Tibial nerve (tissue), 3 donors: ENCODE measurements around the gene JMJD1C.

ENCODE experiments used
- POLR2A ChIP-seq, 2 donors: fragments of 450-650 bp; IDR thresholded peaks; one replicate each; pipeline ENCODE4 v1.6.1; 2017; ENCODE audit warnings: antibody characterized with exemption in 2 of 2, mild to moderate bottlenecking in 2 of 2, moderate library complexity in 2 of 2
- TF ChIP-seq, protein P1 (sequence below), 5 experiments: fragments of 200-600 bp in 3 of 5; fragments of 450-650 bp in 2 of 5; sonication (generic) in 3 of 5; IDR thresholded peaks; one replicate each; pipeline ENCODE4 v1.5.1; 2016 to 2019; ENCODE audit warnings: antibody characterized with exemption in 5 of 5, mild to moderate bottlenecking in 3 of 5, moderate library complexity in 2 of 5

DNA sequence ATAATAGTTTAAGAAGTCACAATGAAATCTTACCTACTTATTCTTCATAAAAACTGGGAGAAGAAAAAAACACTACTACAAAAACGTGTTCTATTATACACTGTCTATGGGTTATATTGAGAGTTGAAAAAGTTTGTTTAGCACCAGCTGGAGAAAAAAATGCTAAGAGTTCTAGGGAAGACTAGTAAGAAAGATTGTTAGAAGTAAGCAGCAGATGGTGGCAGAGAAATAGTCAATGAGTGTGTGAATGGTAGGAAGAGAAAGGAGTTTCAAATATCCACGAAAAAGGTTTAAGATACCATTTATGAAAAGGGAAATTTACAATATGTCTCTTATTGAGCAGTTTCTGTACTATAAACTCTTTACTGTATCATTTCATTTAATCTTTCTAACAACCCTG, 208.0 kb downstream of the JMJD1C start:
- TF ChIP-seq, protein P1, sequence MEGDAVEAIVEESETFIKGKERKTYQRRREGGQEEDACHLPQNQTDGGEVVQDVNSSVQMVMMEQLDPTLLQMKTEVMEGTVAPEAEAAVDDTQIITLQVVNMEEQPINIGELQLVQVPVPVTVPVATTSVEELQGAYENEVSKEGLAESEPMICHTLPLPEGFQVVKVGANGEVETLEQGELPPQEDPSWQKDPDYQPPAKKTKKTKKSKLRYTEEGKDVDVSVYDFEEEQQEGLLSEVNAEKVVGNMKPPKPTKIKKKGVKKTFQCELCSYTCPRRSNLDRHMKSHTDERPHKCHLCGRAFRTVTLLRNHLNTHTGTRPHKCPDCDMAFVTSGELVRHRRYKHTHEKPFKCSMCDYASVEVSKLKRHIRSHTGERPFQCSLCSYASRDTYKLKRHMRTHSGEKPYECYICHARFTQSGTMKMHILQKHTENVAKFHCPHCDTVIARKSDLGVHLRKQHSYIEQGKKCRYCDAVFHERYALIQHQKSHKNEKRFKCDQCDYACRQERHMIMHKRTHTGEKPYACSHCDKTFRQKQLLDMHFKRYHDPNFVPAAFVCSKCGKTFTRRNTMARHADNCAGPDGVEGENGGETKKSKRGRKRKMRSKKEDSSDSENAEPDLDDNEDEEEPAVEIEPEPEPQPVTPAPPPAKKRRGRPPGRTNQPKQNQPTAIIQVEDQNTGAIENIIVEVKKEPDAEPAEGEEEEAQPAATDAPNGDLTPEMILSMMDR (IDR thresholded peaks at IDR 0.05), result no peak
- no peak for TF ChIP-seq POLR2A (IDR thresholded peaks at IDR 0.05)
